Testis (tissue), 2 donors: ENCODE measurements around the gene EPS8L3.

Experiments used
- POLR2A ChIP-seq: fragments of 450-650 bp; IDR thresholded peaks from one replicate; pipeline ENCODE4 v1.6.1; 2017; ENCODE audit warnings: antibody characterized with exemption, mild to moderate bottlenecking, moderate library complexity
- TF ChIP-seq, protein P1 (sequence below), 3 experiments: fragments of 450-650 bp in 2 of 3; fragments of 200-600 bp in 1 of 3; sonication (generic) in 1 of 3; IDR thresholded peaks; one replicate each; pipeline ENCODE4 v1.5.1; 2016 to 2019; ENCODE audit warnings: antibody characterized with exemption in 3 of 3, mild to moderate bottlenecking in 2 of 3, moderate library complexity in 1 of 3

DNA sequence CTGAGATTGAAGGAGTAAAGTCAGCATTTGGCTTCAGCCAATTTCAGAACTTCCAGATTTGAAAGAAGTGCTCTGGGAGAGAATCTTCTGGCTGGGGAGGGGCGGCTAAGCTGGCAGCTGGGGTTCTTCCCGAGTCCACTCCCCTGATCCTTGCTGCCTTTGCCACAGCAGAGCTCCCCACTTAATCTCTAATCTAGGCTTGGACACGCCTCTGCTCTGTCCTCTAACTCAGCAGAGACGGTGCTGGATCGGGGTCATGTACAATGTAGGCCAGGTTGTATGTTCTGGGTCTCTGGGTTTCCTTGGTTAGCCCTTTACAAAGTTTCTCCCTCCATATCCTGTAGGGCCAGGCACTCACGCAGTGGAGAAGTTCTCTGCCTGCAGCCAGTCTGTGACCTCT is 12.8 kb downstream of the EPS8L3 start:
- TF ChIP-seq, protein P1, sequence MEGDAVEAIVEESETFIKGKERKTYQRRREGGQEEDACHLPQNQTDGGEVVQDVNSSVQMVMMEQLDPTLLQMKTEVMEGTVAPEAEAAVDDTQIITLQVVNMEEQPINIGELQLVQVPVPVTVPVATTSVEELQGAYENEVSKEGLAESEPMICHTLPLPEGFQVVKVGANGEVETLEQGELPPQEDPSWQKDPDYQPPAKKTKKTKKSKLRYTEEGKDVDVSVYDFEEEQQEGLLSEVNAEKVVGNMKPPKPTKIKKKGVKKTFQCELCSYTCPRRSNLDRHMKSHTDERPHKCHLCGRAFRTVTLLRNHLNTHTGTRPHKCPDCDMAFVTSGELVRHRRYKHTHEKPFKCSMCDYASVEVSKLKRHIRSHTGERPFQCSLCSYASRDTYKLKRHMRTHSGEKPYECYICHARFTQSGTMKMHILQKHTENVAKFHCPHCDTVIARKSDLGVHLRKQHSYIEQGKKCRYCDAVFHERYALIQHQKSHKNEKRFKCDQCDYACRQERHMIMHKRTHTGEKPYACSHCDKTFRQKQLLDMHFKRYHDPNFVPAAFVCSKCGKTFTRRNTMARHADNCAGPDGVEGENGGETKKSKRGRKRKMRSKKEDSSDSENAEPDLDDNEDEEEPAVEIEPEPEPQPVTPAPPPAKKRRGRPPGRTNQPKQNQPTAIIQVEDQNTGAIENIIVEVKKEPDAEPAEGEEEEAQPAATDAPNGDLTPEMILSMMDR (IDR thresholded peaks at IDR 0.05) = no peak
- TF ChIP-seq POLR2A = no peak
